K562 (cell line): ENCODE measurements around the gene ARHGEF7.

Source experiments
- C11orf30 ChIP-seq: fragments of 450-650 bp; IDR thresholded peaks from 2 replicates; pipeline ENCODE4 v1.6.1; 2016; ENCODE audit warnings: low read depth, mild to moderate bottlenecking
- HDAC1 ChIP-seq, 2 experiments: fragments of 450-650 bp; IDR thresholded peaks; 2 replicates each; pipeline ENCODE4 v1.6.1; 2016 to 2017; ENCODE audit warnings: inconsistent platforms in 1 of 2, mild to moderate bottlenecking in 1 of 2, moderate library complexity in 1 of 2
- PPARD ChIP-seq: fragments of 250-450 bp; sonication (Bioruptor Pico); IDR thresholded peaks from 2 replicates; pipeline ENCODE4 v1.8.0; 2022; ENCODE audit warnings: inconsistent platforms, mild to moderate bottlenecking, moderate library complexity
- SRSF7 ChIP-seq: fragments of 200-400 bp; formaldehyde crosslinking; optimal IDR thresholded peaks from 2 replicates; pipeline ENCODE3; 2017; ENCODE audit warnings: mild to moderate bottlenecking, low read depth, low read length
- TRIM28 ChIP-seq: fragments of 450-650 bp; IDR thresholded peaks from 2 replicates; pipeline ENCODE4 v1.6.1; 2017
- ZNF184 ChIP-seq: sonication (generic); formaldehyde crosslinking; IDR thresholded peaks from 2 replicates; pipeline ENCODE4 v1.5.0; 2020; ENCODE audit warnings: missing genetic modification reagents
- TF ChIP-seq, protein P1 (sequence below), 3 experiments: fragments of 200-800 bp in 1 of 3; fragments of 250-450 bp in 1 of 3; fragments of 450-650 bp in 1 of 3; sonication (Bioruptor Pico) in 1 of 3; sonication (Bioruptor generic) in 1 of 3; formaldehyde crosslinking in 1 of 3; IDR thresholded peaks; 2 replicates each; pipeline versions ENCODE4 v1.6.1 to v1.8.0; 2016 to 2022; ENCODE audit warnings: mild to moderate bottlenecking in 2 of 3, missing genetic modification characterization in 2 of 3, missing compliant biosample characterization in 1 of 3, moderate library complexity in 1 of 3
- TF ChIP-seq, protein P2 (sequence below): fragments of 250-450 bp; sonication (Bioruptor Pico); IDR thresholded peaks from 2 replicates; pipeline ENCODE4 v1.5.0; 2021
- TF ChIP-seq, protein P3 (sequence below), 3 experiments: IDR thresholded peaks in 2 of 3; conservative IDR thresholded peaks in 1 of 3; 2 replicates each; pipeline ENCODE4 v1.5.1; 2011 to 2012; ENCODE audit warnings: low read length in 3 of 3, mild to moderate bottlenecking in 3 of 3, control low read depth in 2 of 3, improper control_type of control experiment in 1 of 3, inconsistent platforms in 1 of 3, low read depth in 1 of 3, mixed read lengths in 1 of 3, moderate library complexity in 1 of 3; ENCODE audit not compliant: insufficient read depth in 2 of 3

DNA sequence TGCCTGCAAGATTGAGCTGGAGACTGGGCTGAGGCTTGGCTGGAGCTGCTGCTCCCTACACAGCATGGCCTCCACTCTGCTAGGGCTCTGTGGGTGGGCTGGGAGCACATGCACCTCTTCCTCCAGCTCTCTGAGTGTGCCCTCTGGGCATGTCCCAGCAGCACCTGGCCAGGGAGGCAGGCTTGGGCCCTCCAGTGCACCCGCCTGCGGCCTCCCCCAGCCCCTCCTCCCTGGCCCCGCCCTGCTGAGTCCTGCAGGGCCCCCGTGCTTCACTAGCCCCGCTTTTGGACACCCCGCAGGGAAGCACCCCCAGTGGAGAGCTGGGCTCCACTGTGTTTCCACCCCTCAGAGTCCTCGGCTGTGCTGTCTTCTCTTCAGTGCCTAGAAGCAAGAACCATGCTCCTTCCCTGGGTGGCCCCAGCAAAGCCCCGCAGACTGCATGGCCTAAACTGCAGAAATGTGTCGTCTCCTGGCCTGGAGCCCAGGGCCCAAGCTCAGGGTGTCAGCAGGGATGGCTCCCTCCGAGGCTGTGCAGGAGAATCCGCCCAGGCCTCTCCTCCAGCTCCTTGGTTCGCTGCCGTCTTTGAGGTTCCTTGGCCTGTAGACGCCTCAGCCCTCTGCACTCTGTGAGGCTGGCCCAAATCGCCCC, 200.4 kb downstream of the ARHGEF7 start:
- TF ChIP-seq ZNF184 (CRISPR knock-in tag), result no peak
- no peak for TF ChIP-seq PPARD (CRISPR knock-in tag)
- no peak for TF ChIP-seq C11orf30
- TF ChIP-seq, protein P1, sequence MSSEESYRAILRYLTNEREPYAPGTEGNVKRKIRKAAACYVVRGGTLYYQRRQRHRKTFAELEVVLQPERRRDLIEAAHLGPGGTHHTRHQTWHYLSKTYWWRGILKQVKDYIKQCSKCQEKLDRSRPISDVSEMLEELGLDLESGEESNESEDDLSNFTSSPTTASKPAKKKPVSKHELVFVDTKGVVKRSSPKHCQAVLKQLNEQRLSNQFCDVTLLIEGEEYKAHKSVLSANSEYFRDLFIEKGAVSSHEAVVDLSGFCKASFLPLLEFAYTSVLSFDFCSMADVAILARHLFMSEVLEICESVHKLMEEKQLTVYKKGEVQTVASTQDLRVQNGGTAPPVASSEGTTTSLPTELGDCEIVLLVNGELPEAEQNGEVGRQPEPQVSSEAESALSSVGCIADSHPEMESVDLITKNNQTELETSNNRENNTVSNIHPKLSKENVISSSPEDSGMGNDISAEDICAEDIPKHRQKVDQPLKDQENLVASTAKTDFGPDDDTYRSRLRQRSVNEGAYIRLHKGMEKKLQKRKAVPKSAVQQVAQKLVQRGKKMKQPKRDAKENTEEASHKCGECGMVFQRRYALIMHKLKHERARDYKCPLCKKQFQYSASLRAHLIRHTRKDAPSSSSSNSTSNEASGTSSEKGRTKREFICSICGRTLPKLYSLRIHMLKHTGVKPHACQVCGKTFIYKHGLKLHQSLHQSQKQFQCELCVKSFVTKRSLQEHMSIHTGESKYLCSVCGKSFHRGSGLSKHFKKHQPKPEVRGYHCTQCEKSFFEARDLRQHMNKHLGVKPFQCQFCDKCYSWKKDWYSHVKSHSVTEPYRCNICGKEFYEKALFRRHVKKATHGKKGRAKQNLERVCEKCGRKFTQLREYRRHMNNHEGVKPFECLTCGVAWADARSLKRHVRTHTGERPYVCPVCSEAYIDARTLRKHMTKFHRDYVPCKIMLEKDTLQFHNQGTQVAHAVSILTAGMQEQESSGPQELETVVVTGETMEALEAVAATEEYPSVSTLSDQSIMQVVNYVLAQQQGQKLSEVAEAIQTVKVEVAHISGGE (CRISPR knock-in tag; IDR thresholded peaks at IDR 0.05), result no peak
- TF ChIP-seq SRSF7, result no peak
- no peak for TF ChIP-seq TRIM28
- TF ChIP-seq, protein P2, sequence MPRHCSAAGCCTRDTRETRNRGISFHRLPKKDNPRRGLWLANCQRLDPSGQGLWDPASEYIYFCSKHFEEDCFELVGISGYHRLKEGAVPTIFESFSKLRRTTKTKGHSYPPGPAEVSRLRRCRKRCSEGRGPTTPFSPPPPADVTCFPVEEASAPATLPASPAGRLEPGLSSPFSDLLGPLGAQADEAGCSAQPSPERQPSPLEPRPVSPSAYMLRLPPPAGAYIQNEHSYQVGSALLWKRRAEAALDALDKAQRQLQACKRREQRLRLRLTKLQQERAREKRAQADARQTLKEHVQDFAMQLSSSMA, result no peak
- TF ChIP-seq, protein P3, sequence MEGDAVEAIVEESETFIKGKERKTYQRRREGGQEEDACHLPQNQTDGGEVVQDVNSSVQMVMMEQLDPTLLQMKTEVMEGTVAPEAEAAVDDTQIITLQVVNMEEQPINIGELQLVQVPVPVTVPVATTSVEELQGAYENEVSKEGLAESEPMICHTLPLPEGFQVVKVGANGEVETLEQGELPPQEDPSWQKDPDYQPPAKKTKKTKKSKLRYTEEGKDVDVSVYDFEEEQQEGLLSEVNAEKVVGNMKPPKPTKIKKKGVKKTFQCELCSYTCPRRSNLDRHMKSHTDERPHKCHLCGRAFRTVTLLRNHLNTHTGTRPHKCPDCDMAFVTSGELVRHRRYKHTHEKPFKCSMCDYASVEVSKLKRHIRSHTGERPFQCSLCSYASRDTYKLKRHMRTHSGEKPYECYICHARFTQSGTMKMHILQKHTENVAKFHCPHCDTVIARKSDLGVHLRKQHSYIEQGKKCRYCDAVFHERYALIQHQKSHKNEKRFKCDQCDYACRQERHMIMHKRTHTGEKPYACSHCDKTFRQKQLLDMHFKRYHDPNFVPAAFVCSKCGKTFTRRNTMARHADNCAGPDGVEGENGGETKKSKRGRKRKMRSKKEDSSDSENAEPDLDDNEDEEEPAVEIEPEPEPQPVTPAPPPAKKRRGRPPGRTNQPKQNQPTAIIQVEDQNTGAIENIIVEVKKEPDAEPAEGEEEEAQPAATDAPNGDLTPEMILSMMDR (IDR thresholded peaks at IDR 0.05 in 2 of 3, conservative IDR thresholded peaks at IDR 0.05 in 1 of 3; ENCODE audit: insufficient read depth in 2 of 3, low read depth in 1 of 3, low read length in 3 of 3), result no peak
- no peak for TF ChIP-seq HDAC1 (IDR thresholded peaks at IDR 0.05)
